Measurements from ENCODE around the gene GUF1.

- TF ChIP-seq CTCF (IDR thresholded peaks at IDR 0.05) = no peak
- TF ChIP-seq POLR2AphosphoS5 (IDR thresholded peaks at IDR 0.05) = no peak
- TF ChIP-seq POLR2A (IDR thresholded peaks at IDR 0.05) = no peak
Measured at GRCh38 chr4:44679060-44679459, 840 bp downstream of the GUF1 start.

Data from suprapubic skin (tissue), 4 donors.